ENCODE results near the gene PRIM2. TPM values are rescaled to one million over a fixed set of nuclear protein-coding genes. Genes with fewer than 3 reads are reported as not detected.
"Not testable (repeated sequence)": the region's sequence is repeated elsewhere in the genome, so short reads cannot be mapped to it uniquely, and the experiment has no call there.

The PRIM2 gene
- total RNA-seq, 1 donor from 2014 or later = 25.7 TPM

GRCh38 chr6:57352596-57352995 lies 35.2 kb downstream of the PRIM2 start:
- FAIRE-seq; DNase-seq (ENCODE audit: low spot score in 2 of 2): not testable (repeated sequence)

- not testable (repeated sequence) for DNase-seq (ENCODE audit: low spot score in 2 of 2); FAIRE-seq
Observed at GRCh38 chr6:57358319-57358718, 40.9 kb downstream of the PRIM2 start.

GRCh38 chr6:57359766-57360165 lies 42.3 kb downstream of the PRIM2 start:
- FAIRE-seq; DNase-seq (ENCODE audit: low spot score in 2 of 2): not testable (repeated sequence)

- DNase-seq (ENCODE audit: low spot score in 2 of 2); FAIRE-seq: not testable (repeated sequence)
Observed at GRCh38 chr6:57362340-57362739, 44.9 kb downstream of the PRIM2 start.

GRCh38 chr6:57365076-57365583 lies 47.7 kb downstream of the PRIM2 start:
- not testable (repeated sequence) for DNase-seq (ENCODE audit: low spot score in 2 of 2); FAIRE-seq

GRCh38 chr6:57368965-57369731 lies 51.7 kb downstream of the PRIM2 start:
- DNase-seq (ENCODE audit: low spot score in 2 of 2); FAIRE-seq: not testable (repeated sequence)

GRCh38 chr6:57371779-57372178 lies 54.3 kb downstream of the PRIM2 start:
- DNase-seq (ENCODE audit: low spot score in 2 of 2); FAIRE-seq: not testable (repeated sequence)

- FAIRE-seq; DNase-seq (ENCODE audit: low spot score in 2 of 2): not testable (repeated sequence)
Observed at GRCh38 chr6:57374764-57375163, 57.3 kb downstream of the PRIM2 start.

GRCh38 chr6:57376083-57376482 lies 58.7 kb downstream of the PRIM2 start:
- FAIRE-seq; DNase-seq (ENCODE audit: low spot score in 2 of 2): not testable (repeated sequence)

GRCh38 chr6:57389038-57389592 lies 71.7 kb downstream of the PRIM2 start:
- not testable (repeated sequence) for FAIRE-seq; DNase-seq (ENCODE audit: low spot score in 2 of 2)

- not testable (repeated sequence) for FAIRE-seq; DNase-seq (ENCODE audit: low spot score in 2 of 2)
Observed at GRCh38 chr6:57390818-57391217, 73.4 kb downstream of the PRIM2 start.

GRCh38 chr6:57392047-57392446 lies 74.6 kb downstream of the PRIM2 start:
- DNase-seq (ENCODE audit: low spot score in 2 of 2); FAIRE-seq: not testable (repeated sequence)

- not testable (repeated sequence) for DNase-seq (ENCODE audit: low spot score in 2 of 2); FAIRE-seq
Observed at GRCh38 chr6:57419341-57419740, 101.9 kb downstream of the PRIM2 start.

- DNase-seq (ENCODE audit: low spot score in 2 of 2) = no peak
- FAIRE-seq = no peak
Observed at GRCh38 chr6:57421503-57421902, 104.1 kb downstream of the PRIM2 start.

GRCh38 chr6:57423468-57423867 lies 106.0 kb downstream of the PRIM2 start:
- no peak for FAIRE-seq

GRCh38 chr6:57431742-57432141 lies 114.3 kb downstream of the PRIM2 start:
- DNase-seq (ENCODE audit: low spot score in 2 of 2); FAIRE-seq: not testable (repeated sequence)

More at GRCh38 chr6:57423468-57423867, 106.0 kb downstream of the PRIM2 start:
- DNase-seq (ENCODE audit: low spot score in 2 of 2) = no peak

GRCh38 chr6:57432157-57432556 lies 114.7 kb downstream of the PRIM2 start:
- DNase-seq (ENCODE audit: low spot score in 2 of 2) = no peak
- no peak for FAIRE-seq

GRCh38 chr6:57432919-57433684 lies 115.7 kb downstream of the PRIM2 start:
- FAIRE-seq = no peak
- no peak for DNase-seq (ENCODE audit: low spot score in 2 of 2)

- FAIRE-seq; DNase-seq (ENCODE audit: low spot score in 2 of 2): not testable (repeated sequence)
Observed at GRCh38 chr6:57433790-57434189, 116.4 kb downstream of the PRIM2 start.

GRCh38 chr6:57434944-57435343 lies 117.5 kb downstream of the PRIM2 start:
- FAIRE-seq (no peak), DNase-seq (ENCODE audit: low spot score in 2 of 2) (no peak)
